GM19395 (cell line): ENCODE measurements around the gene RAB11A.

Experiments
- ATAC-seq: cut with Tn5 transposase; IDR thresholded peaks from one replicate; pipeline ENCODE4 v1.9.1; 2021; ENCODE audit warnings: mild to moderate bottlenecking, moderate library complexity; ENCODE audit not compliant: unreplicated experiment

Gene RAB11A

DNA sequence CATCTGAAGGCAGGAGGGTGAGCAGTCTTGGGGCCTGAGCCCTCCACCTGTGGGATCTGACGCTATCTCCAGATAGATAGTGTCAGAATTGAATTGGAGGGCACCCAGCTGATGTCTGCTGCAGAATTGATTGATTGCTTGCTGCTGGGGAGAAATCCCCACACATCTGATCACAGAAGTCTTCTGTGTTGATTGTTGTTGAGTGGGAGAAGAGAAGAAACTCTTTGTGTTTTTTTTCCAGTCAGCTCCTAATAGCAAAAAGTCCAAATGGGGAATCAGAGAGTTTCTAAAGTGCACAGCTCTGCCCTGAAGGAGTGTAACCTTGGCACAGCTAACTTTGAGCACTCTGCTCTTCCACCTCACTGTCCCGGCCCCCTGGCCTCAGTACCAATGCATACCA, 66.1 kb downstream of the RAB11A start:
- no peak for ATAC-seq

DNA sequence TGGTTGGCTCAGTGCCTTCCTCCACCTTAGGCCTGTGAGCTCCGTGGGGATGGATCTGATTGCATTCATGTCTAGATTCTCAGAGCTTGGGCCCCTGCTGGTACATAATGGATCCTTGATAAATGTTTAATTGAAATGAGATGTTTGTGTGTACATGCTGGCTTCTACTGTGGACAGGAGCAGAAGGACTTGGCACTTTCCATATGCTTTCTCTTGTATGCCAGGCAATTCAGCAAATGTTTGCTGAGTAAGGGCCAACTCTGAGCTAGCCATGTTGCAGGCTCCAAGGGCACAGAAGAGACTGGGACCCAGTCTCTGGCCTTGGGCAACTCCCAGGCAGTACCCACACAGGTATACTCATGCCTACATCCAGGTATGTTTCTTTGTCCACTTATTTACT, 67.0 kb downstream of the RAB11A start:
- no peak for ATAC-seq

DNA sequence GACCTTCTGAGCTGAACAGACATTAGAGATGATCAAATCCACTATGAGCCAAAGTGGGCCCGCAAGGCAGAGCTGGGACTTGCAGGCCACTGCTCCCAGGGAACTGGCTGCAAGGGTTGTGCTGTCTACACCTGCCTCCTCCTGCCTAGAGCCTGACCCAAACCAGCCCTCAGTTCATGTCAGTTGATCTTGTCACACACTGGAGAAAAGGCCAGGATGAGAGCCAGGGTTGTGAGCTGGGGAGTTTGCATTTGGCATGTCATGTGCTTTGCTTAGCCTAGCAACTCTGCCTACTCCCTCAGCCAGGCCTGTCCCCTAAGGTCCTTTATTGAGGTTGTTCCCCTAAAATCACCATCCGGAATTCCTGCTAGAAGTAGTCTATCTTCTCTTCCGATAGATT, 67.8 kb downstream of the RAB11A start:
- no peak for ATAC-seq

- ATAC-seq = no peak
Measured at GRCh38 chr15:65937476-65937875, 68.2 kb downstream of the RAB11A start.

DNA sequence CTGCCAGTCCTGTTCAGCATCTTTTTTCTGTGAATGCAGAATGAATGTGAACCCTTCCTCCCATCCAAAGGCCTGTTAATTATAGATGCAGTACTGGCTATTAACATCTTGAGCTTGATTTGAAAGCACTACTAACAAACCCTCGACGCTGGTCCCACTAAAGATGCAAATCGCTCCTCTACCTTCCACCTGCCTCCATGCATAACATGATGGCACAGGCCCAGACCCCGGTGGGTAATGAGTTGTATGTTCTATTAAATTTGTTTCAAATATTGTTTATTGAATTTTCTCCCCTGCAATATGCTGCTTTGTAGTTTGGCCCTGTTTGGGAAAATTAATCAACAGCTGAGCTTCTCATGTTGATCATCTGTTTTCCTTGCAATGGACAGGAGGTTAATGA, 69.3 kb downstream of the RAB11A start:
- no peak for ATAC-seq

GRCh38 chr15:65939901-65940617, 70.8 kb downstream of the RAB11A start:
- ATAC-seq = no peak

- ATAC-seq = no peak
Measured at GRCh38 chr15:65940618-65940909, 71.3 kb downstream of the RAB11A start.
